Breast epithelium (tissue), 3 donors: ENCODE measurements around the gene SLC8A3.

Source experiments
- POLR2AphosphoS5 ChIP-seq, 3 donors: sonication (generic); formaldehyde crosslinking; IDR thresholded peaks; one replicate each; pipeline ENCODE4 v1.6.1; 2017; ENCODE audit warnings: antibody characterized with exemption in 3 of 3
- TF ChIP-seq, protein P1 (sequence below), 3 donors: fragments of 450-650 bp; IDR thresholded peaks; one replicate each; pipeline ENCODE4 v1.5.1; 2016 to 2017; ENCODE audit warnings: antibody characterized with exemption in 3 of 3, mild to moderate bottlenecking in 3 of 3, moderate library complexity in 3 of 3

- TF ChIP-seq, protein P1, sequence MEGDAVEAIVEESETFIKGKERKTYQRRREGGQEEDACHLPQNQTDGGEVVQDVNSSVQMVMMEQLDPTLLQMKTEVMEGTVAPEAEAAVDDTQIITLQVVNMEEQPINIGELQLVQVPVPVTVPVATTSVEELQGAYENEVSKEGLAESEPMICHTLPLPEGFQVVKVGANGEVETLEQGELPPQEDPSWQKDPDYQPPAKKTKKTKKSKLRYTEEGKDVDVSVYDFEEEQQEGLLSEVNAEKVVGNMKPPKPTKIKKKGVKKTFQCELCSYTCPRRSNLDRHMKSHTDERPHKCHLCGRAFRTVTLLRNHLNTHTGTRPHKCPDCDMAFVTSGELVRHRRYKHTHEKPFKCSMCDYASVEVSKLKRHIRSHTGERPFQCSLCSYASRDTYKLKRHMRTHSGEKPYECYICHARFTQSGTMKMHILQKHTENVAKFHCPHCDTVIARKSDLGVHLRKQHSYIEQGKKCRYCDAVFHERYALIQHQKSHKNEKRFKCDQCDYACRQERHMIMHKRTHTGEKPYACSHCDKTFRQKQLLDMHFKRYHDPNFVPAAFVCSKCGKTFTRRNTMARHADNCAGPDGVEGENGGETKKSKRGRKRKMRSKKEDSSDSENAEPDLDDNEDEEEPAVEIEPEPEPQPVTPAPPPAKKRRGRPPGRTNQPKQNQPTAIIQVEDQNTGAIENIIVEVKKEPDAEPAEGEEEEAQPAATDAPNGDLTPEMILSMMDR (IDR thresholded peaks at IDR 0.05), result no peak
- no peak for TF ChIP-seq POLR2AphosphoS5 (IDR thresholded peaks at IDR 0.05)
These were observed 155.2 kb downstream of the SLC8A3 start for GRCh38 chr14:70033561-70033960.
